Right lung (tissue), 5 donors: ENCODE data around the gene TDO2. TPM values are rescaled to one million over a fixed set of nuclear protein-coding genes. Genes with fewer than 3 reads are reported as not detected.
A peak's percentile ranks its signal among the peaks of the same experiment; 100 is the strongest.
"Not testable (repeated sequence)": the region's sequence is repeated elsewhere in the genome, so short reads cannot be mapped to it uniquely, and the experiment has no call there.

ENCODE experiments used
- DNase-seq, 2 donors: peaks; one replicate each; pipeline ENCODE4 v3.0.0-alpha.2; 2013
- polyA plus RNA-seq, 5 donors: library from polyadenylated mRNA; unstranded; fragments of 120-200 nt; gene quantifications; one replicate each; pipeline versions ENCODE4 v1.2.1 to v1.2.3, GENCODE V29; 2013; ENCODE audit warnings: inconsistent platforms in 1 of 5, low replicate concordance in 1 of 5; ENCODE audit not compliant: insufficient read length in 5 of 5, insufficient read depth in 1 of 5

Gene TDO2
- polyA plus RNA-seq, 5 donors: 22.9 to 53.5 (median 30.5) TPM

GRCh38 chr4:155904331-155904730 is 835 bp downstream of the TDO2 start:
- no peak for DNase-seq

DNA sequence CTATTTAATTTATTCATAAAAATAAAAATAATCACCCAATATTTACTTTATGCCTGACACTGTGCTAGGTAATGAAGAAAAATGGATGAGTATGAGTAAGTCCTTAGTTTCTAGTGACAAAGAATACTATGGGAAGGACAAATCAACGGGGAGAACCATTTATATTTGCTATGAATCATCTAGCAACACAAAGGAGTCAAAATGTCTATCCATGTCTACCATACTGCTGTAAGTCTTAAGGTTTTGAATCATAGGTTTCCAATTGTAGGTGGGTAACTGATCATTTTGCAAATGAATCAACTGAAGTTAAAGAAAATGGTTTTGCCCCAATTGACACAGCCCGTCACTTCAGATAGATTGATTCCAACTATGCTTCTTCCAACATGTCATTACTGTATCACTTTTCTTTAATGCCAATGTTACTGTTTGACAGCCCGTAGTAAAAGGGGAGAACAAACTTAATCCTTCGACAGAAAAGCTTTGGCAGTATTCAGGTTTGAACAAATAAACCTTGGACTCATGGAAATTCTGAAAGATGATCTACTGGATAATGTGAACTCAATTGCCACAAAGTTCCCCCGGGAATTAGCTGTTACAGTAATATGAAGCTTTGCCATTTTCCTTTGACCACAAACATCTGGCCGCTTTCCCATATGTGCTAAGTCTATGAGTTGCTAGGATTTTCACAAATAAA is 3.2 kb downstream of the TDO2 start:
- peak; percentile 83 to 86 for DNase-seq

DNA sequence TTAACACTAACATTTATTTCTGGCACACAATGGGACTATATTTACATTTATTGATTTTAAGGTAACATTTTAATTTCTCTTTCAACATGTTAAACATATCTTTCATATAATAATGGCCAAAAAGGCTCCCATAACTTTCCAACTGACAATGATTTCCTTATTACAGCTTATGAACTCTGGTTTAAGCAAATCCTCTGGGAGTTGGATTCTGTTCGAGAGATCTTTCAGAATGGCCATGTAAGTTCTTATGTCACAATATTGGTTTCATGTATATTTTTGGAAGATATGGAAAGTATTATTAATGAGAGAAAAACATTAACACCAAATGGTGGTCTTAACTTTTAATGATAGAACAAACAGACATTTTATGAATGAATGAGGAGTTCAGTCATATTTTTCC is 4.1 kb downstream of the TDO2 start:
- no peak for DNase-seq

DNA sequence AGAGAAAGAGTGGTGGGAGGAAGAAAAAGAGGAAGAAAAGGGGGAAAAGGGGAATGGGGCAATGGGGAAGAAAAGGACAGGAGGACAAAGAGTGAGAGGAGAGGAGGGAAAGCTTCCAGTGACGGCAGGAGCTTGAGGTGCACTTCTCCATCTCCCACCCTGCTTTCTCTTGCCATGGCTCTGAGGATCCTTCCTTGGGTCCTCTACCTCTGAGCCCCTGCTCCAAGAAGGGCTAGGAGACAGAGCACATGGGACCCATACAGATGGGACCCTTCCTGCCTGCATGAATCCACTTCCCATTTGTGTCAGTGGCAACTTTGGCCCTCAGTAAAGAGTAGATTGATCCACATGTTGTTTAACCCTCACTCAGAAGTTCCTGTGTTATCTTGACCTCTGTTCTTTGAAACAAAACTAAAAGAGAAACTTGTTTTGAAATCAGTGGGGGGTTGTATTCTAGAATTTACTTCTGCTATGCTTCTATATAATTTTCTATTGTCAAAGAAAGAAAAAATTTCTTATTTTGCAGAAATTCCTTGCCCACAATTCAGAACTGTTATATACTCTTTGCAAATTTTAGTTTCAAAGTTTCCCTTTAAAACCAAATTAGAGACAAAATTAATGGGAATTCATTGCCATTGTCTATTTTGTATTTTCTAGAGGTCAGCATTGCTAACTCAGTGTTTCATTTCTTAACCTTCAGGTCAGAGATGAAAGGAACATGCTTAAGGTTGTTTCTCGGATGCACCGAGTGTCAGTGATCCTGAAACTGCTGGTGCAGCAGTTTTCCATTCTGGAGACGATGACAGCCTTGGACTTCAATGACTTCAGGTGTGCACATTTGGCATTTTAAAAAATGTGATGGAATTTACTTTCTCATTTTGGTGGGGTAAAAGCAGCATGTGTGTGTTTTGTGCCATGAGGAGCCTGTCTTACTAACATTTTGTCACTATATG is 5.0 kb downstream of the TDO2 start:
- DNase-seq: no peak

- no peak for DNase-seq
Observed at GRCh38 chr4:155909615-155910226, 6.2 kb downstream of the TDO2 start.

DNA sequence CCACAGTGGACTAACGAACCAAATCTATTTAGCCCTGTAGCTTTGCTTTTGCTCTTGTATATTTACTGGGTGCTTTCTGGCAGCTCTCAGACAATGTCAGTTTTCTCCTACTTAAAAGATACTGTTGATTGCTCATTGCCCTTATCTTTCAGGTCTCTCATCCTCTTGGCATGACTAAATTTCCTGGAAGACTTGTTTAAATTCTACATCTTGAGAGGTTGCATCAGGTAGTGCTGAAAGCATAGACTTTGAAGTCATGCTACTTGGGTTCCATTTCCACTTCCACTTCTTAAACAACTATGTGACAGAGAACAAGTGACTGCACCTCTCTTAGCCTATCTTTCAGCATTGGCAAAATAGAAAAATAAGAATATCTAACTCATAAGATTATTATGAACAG is 8.4 kb downstream of the TDO2 start:
- no peak for DNase-seq

DNA sequence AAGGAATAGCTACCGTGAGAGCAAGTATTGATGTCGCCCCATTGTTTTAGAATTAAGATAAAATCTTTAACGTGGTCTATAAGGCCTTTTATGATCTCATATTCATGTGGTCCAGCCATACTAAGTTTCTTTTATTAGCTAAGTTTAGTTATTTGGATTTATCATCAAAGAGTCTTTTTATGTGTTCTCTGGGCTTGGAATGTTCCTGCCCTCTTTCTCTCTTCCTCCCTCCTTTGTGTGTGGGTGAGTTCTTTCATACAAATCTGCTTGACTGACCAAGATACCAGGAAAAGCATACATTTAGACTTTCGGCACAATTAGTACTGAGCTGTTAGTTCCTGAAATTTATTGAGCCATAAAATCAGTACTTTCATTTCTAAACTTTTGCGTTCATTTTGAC is 11.3 kb downstream of the TDO2 start:
- no peak for DNase-seq

DNA sequence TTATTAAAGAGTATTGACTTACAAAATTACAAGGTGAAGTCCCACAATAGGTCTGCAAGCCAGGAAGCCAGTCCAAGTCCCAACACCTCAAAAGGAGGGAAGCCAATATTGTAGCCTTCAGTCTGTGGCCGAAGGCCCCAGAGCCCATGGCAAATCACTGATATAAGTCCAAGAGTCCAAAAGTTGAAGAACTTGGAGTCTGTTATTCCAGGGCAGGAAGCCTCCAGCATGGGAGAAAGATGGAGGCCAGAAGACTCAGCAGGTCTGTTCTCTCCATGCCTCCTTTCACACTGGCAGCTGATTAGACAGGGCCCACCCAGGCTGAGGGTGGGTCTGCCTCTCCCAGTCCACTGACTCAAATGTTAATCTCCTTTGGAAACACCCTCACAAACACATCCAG is 18.1 kb downstream of the TDO2 start:
- no peak for DNase-seq

DNA sequence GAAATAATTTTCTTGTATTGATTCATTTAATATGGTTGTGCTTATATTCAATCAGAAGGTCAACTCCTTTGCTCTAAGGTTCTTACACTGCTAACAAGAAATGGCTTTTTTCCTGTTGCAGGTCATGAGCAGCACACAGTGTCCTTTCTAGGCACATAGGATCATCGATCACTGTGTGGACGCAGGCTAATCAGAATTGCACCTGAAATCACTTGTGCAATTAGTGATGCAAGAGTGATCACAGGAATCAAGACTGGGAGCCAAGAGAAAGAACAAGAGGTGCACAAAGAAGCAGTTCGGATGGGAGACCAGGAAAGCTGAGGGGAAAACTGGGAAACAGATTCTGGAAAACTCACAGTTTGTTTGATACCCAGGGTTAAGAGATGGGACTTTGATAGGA is 21.1 kb downstream of the TDO2 start:
- no peak for DNase-seq

DNA sequence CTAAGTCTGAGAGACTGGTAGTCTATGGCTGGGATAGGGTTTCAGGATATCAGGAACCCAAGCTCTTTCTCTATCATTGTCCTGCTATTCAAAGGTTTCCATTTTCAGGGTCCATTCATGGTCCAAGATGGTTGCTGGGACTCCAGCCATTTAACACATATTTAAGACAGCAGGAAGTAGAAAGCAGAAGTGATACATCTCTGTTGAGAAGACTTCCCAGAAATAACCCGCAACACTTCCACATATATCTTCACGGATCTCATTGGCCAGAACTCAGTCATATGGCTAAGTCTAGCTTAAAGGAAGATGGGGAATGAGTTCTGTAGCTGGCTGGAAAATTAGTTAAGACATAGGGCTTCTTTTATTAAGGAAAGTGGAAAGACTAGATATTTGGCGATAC is 26.3 kb downstream of the TDO2 start:
- no peak for DNase-seq

DNA sequence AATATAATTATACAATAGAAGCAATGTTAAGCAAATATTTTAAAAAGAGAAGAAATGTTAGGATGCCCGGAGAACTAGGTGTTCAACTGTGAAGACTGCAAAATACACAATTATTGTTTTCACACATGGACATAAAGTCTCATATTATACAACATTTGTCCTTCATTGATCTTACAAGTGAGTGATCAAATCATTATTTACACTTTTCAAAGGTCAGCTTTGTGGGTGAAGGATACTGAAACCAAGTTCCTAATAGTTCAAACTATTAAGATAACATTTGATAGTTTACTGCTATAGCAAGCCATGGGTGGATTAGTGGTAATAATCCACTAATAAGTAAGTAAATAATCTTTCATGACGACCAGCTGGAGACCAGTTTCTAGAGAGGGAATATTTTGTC is 26.8 kb downstream of the TDO2 start:
- DNase-seq: no peak

DNA sequence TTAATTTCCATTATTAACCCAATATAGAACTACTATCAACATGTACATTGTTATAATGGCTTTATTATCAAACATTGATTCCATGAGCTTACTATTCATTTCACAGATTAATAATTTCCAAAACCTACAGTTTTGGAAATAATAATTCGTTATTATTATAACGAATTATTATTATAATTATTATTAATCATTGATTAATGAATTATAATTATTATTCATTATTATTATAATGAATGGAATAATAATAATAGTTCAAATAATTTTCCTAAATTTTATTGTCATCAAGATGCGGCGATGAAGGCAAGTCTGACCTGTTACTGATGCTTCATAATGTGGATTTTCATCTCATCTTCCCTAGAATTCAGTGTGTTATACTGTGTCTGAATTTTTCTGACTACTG is 28.1 kb downstream of the TDO2 start:
- no peak for DNase-seq

DNA sequence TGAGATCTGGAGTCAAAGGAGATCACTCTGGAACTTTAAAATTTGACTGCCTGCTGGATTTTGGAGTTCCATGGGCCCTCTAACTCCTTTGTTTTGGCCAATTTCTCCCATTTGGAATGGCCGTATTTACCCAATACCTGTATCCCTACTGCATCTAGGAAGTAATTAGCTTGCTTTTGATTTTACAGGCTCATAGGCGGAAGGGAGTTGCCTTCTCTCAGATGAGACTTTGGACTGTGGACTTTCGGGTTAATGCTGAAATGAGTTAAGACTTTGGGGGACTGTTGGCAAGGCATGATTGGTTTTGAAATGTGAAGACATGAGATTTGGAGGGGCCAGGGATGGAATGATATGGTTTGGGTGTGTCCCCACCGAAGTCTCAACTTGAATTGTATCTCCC is 31.1 kb downstream of the TDO2 start:
- not testable (repeated sequence) for DNase-seq

GRCh38 chr4:155935389-155935986 is 32.0 kb downstream of the TDO2 start:
- no peak for DNase-seq

DNA sequence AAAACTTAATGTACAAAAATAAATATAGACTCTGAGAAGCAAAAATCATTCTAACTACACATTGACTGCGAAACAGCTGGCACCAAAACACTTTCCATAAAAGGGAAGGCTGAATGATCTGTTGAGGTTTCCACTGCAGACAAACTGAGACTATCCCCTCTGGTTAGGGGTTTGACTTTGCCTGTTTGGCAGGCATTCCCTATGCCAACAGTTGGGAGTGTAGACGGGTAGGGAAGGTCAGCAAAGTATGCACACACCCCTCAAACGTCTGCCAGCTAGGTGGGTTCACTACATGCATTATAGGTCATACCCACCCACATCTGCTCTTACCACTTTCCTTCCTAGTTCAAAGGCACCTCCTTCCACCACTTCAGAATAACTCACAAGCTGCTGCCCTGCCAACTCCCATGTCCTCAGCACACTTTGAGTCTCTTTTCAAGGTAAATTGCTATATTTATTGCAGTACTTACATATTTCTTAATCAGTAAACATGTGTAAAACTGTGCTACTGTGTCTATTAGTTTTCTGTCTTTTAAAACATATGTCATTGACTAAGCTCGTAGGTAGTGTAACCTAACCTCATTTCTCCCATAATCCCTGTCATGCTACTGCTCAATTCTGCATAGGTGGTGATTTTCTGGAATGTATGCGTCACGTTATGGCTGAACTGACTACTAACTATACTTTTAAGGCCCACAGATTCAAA is 37.7 kb downstream of the TDO2 start:
- DNase-seq: no peak

GRCh38 chr4:155941820-155942219 is 38.3 kb downstream of the TDO2 start:
- DNase-seq: no peak

- no peak for DNase-seq
Observed at GRCh38 chr4:155943605-155944291, 40.3 kb downstream of the TDO2 start.

- DNase-seq: no peak
Observed at GRCh38 chr4:155944516-155944915, 41.0 kb downstream of the TDO2 start.

- DNase-seq: no peak
Observed at GRCh38 chr4:155946486-155946885, 43.0 kb downstream of the TDO2 start.

- no peak for DNase-seq
Observed at GRCh38 chr4:155948541-155948940, 45.0 kb downstream of the TDO2 start.

DNA sequence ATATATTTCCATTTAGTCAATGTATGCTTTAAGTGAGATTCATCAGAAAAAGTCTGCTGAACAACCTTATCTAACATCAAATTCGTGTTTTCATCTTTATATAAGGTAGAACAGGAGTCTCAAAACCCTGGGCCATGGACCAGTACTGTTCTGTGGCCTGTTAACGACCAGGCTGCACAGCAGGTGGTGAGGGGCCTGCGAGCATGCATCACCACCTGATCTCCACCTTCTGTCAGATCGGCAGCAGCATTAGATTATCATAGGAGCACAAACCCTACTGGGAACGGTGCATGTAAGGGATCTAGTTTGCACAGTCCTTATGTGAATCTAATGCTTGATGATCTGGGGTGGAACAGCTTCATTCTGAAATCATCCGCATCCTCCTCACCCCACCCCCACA is 47.0 kb downstream of the TDO2 start:
- no peak for DNase-seq
